Liver (tissue), 3 donors: Measurements from ENCODE around the gene NOC4L.

ENCODE experiments used
- JUND ChIP-seq, 2 donors: IDR thresholded peaks; 2 replicates each; pipeline ENCODE4 v1.6.1; 2016; ENCODE audit warnings: antibody characterized with exemption in 2 of 2
- NR2F2 ChIP-seq: IDR thresholded peaks from 2 replicates; pipeline ENCODE4 v1.6.1; 2016; ENCODE audit warnings: antibody characterized with exemption
- RAD21 ChIP-seq, 2 donors: IDR thresholded peaks; 2 replicates each; pipeline ENCODE4 v1.6.1; 2016; ENCODE audit warnings: antibody characterized with exemption in 2 of 2, mild to moderate bottlenecking in 2 of 2
- YY1 ChIP-seq: IDR thresholded peaks from 2 replicates; pipeline ENCODE4 v1.6.1; 2016; ENCODE audit warnings: antibody characterized with exemption, mild to moderate bottlenecking
- TF ChIP-seq, protein P1 (sequence below): IDR thresholded peaks from 2 replicates; pipeline ENCODE4 v1.6.1; 2016; ENCODE audit warnings: antibody characterized with exemption, mild to moderate bottlenecking
- TF ChIP-seq, protein P2 (sequence below): IDR thresholded peaks from 2 replicates; pipeline ENCODE4 v1.6.1; 2016; ENCODE audit warnings: antibody characterized with exemption
- TF ChIP-seq, protein P3 (sequence below): fragments of 150-350 bp; IDR thresholded peaks from 2 replicates; pipeline ENCODE4 v1.5.1; 2017; ENCODE audit warnings: improper control_type of control experiment, low read depth, low read length; ENCODE audit not compliant: missing input control
- TF ChIP-seq, protein P4 (sequence below): IDR thresholded peaks from 2 replicates; pipeline ENCODE4 v1.6.1; 2016; ENCODE audit warnings: antibody characterized with exemption
- donor health status: healthy.
- donor health status: healthy.

DNA sequence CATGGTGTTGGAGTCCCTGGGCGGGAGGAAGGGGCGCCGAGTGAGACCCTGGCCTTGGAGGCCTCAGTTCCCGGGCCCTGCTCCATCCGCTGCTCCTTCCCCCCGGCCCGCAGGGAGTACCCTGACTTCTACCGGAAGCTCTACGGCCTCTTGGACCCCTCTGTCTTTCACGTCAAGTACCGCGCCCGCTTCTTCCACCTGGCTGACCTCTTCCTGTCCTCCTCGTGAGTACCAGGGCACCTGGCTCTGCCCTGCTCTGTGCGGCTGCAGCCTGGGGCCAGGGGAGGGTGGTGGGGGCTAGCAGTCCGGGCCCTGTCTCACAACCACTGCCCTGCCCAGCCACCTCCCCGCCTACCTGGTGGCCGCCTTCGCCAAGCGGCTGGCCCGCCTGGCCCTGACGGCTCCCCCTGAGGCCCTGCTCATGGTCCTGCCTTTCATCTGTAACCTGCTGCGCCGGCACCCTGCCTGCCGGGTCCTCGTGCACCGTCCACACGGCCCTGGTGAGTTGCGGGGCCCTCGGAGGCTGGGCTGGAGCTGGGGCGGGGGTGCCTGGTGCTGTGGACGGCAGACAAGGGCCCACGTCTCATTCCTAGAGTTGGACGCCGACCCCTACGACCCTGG, 7.0 kb downstream of the NOC4L start:
- TF ChIP-seq RAD21 (IDR thresholded peaks at IDR 0.05) (no peak), NR2F2 (no peak), JUND (IDR thresholded peaks at IDR 0.05) (no peak), YY1 (no peak)
- TF ChIP-seq, protein P1, sequence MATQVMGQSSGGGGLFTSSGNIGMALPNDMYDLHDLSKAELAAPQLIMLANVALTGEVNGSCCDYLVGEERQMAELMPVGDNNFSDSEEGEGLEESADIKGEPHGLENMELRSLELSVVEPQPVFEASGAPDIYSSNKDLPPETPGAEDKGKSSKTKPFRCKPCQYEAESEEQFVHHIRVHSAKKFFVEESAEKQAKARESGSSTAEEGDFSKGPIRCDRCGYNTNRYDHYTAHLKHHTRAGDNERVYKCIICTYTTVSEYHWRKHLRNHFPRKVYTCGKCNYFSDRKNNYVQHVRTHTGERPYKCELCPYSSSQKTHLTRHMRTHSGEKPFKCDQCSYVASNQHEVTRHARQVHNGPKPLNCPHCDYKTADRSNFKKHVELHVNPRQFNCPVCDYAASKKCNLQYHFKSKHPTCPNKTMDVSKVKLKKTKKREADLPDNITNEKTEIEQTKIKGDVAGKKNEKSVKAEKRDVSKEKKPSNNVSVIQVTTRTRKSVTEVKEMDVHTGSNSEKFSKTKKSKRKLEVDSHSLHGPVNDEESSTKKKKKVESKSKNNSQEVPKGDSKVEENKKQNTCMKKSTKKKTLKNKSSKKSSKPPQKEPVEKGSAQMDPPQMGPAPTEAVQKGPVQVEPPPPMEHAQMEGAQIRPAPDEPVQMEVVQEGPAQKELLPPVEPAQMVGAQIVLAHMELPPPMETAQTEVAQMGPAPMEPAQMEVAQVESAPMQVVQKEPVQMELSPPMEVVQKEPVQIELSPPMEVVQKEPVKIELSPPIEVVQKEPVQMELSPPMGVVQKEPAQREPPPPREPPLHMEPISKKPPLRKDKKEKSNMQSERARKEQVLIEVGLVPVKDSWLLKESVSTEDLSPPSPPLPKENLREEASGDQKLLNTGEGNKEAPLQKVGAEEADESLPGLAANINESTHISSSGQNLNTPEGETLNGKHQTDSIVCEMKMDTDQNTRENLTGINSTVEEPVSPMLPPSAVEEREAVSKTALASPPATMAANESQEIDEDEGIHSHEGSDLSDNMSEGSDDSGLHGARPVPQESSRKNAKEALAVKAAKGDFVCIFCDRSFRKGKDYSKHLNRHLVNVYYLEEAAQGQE = no peak
- TF ChIP-seq, protein P2, sequence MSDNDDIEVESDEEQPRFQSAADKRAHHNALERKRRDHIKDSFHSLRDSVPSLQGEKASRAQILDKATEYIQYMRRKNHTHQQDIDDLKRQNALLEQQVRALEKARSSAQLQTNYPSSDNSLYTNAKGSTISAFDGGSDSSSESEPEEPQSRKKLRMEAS = no peak
- TF ChIP-seq, protein P3, sequence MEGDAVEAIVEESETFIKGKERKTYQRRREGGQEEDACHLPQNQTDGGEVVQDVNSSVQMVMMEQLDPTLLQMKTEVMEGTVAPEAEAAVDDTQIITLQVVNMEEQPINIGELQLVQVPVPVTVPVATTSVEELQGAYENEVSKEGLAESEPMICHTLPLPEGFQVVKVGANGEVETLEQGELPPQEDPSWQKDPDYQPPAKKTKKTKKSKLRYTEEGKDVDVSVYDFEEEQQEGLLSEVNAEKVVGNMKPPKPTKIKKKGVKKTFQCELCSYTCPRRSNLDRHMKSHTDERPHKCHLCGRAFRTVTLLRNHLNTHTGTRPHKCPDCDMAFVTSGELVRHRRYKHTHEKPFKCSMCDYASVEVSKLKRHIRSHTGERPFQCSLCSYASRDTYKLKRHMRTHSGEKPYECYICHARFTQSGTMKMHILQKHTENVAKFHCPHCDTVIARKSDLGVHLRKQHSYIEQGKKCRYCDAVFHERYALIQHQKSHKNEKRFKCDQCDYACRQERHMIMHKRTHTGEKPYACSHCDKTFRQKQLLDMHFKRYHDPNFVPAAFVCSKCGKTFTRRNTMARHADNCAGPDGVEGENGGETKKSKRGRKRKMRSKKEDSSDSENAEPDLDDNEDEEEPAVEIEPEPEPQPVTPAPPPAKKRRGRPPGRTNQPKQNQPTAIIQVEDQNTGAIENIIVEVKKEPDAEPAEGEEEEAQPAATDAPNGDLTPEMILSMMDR = no peak
- TF ChIP-seq, protein P4, sequence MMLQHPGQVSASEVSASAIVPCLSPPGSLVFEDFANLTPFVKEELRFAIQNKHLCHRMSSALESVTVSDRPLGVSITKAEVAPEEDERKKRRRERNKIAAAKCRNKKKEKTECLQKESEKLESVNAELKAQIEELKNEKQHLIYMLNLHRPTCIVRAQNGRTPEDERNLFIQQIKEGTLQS = no peak
